Measurements from ENCODE around the gene APOL3. TPM values are rescaled to one million over a fixed set of nuclear protein-coding genes. Genes with fewer than 3 reads are reported as not detected.
"Not testable (repeated sequence)": the region's sequence is repeated elsewhere in the genome, so short reads cannot be mapped to it uniquely, and the experiment has no call there.

APOL3 gene
- total RNA-seq, 5 donors from 2014 or later (not counting 1 experiment from before 2014, with no cell fraction given) = 152 to 191 (median 167) TPM

DNA sequence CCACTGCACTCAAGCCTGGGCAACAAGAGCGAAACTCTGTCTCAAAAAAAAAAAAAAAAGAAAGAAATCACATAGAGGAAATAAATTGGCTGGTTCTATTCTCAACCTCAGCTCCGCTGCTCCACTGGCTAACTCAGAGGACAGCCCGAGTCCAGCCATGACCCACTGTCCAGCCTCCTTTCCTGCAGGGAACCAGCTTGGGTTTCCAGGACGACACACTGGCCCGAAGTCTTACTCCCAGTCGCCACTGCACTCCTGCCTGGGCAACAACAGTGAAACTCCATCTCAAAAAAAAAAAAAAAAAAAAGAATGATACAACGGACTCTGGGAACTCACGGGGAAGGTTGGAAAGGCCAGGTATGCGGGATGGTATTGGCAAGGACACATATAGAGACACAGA lies 31.5 kb downstream of the APOL3 start:
- no peak overlapping the region for H3K27ac ChIP-seq (ENCODE audit: low read length)
- no peaks in the 10 kb centered on the region for H3K9me3 ChIP-seq
- peaks cover 0 to 7% of the 10 kb centered on the region in 2 experiments for H3K27me3 ChIP-seq (replicated peaks in 1 of 2; ENCODE audit: control insufficient read depth in 2 of 2, extremely low read depth in 1 of 2, insufficient read depth in 2 of 2, low read length in 1 of 2)
- Mint-ChIP-seq H3K4me3 (no peak overlapping the region), H3K36me3 (no peaks in the 10 kb centered on the region), H3K27me3 (no peaks in the 10 kb centered on the region), H3K27ac (no peak overlapping the region), H3K9me3 (no peaks in the 10 kb centered on the region), H3K4me1 (peaks cover 12 to 22% (median 15%) of the 10 kb centered on the region in 3 donors)
- ATAC-seq (replicated peaks in 1 of 4) = no peak
- CTCF ChIA-PET = no interaction called here
- no peaks in the 10 kb centered on the region for H3K36me3 ChIP-seq (ENCODE audit: control insufficient read depth in 2 of 2, extremely low read depth in 1 of 2, insufficient read depth in 1 of 2, low read length in 1 of 2)
- POLR2A ChIA-PET = interaction anchor here in 1 of 2 donors (0.7 kb wide), 1 partner anchor 1018 kb away, joined by 8 read pairs; no protein-coding TSS in a partner anchor
- no peak overlapping the region for H3K4me3 ChIP-seq (ENCODE audit: control insufficient read depth in 1 of 2, extremely low read depth in 1 of 2, low read length in 1 of 2)
- WGBS (ENCODE audit: insufficient coverage) = 92% methylated on average over 6 of the region's 9 CpGs
- DNase-seq = no peak
- peaks cover 2 to 7% of the 10 kb centered on the region in 2 experiments for H3K4me1 ChIP-seq (ENCODE audit: control insufficient read depth in 1 of 2, extremely low read depth in 1 of 2, insufficient read depth in 2 of 2, low read length in 2 of 2)

DNA sequence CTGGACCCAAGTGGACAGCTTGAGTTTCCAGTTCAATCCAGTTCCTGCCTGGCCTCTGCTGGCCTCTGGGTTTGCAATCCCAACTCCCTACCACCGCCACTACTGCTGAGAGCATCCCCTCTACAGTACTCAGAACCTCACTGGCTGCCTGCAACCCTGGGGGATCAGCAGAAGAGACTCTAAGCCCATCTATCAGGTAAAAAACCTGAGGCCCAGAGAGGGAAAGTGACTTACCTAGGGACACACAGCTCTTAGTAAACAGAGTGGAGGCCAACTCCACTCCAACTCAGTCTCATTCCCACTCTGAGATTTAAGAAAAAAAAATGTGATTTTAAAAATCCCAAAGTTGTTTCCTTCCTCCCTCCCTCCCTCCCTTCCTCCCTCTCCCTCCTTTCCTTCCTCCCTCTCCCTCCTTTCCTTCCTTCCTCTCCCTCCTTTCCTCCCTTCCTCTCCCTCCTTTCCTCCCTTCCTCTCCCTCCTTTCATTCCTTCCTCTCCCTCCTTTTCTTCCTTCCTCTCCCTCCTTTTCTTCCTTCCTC lies 34.5 kb downstream of the APOL3 start:
- ATAC-seq (replicated peaks in 1 of 4) = no peak
- no peak overlapping the region for H3K4me3 ChIP-seq (ENCODE audit: control insufficient read depth in 1 of 2, extremely low read depth in 1 of 2, low read length in 1 of 2)
- H3K9me3 Mint-ChIP-seq = no peaks in the 10 kb centered on the region
- H3K36me3 Mint-ChIP-seq = no peaks in the 10 kb centered on the region
- no peaks in the 10 kb centered on the region for H3K36me3 ChIP-seq (ENCODE audit: control insufficient read depth in 2 of 2, extremely low read depth in 1 of 2, insufficient read depth in 1 of 2, low read length in 1 of 2)
- H3K4me1 ChIP-seq (ENCODE audit: control insufficient read depth in 1 of 2, extremely low read depth in 1 of 2, insufficient read depth in 2 of 2, low read length in 2 of 2) = peaks cover 0 to 13% of the 10 kb centered on the region in 2 experiments
- no peak overlapping the region for H3K27ac ChIP-seq (ENCODE audit: low read length)
- POLR2A ChIA-PET = no interaction called here
- H3K9me3 ChIP-seq = no peaks in the 10 kb centered on the region
- H3K27me3 Mint-ChIP-seq = no peaks in the 10 kb centered on the region
- H3K4me3 Mint-ChIP-seq = no peak overlapping the region
- CTCF ChIA-PET = no interaction called here
- no peak for DNase-seq
- peaks cover 0 to 7% of the 10 kb centered on the region in 2 experiments for H3K27me3 ChIP-seq (replicated peaks in 1 of 2; ENCODE audit: control insufficient read depth in 2 of 2, extremely low read depth in 1 of 2, insufficient read depth in 2 of 2, low read length in 1 of 2)
- H3K27ac Mint-ChIP-seq = no peak overlapping the region
- peaks cover 11 to 14% (median 12%) of the 10 kb centered on the region in 3 donors for H3K4me1 Mint-ChIP-seq
- WGBS (ENCODE audit: insufficient coverage) = no CpG with 5 or more reads among the region's 1 CpG

DNA sequence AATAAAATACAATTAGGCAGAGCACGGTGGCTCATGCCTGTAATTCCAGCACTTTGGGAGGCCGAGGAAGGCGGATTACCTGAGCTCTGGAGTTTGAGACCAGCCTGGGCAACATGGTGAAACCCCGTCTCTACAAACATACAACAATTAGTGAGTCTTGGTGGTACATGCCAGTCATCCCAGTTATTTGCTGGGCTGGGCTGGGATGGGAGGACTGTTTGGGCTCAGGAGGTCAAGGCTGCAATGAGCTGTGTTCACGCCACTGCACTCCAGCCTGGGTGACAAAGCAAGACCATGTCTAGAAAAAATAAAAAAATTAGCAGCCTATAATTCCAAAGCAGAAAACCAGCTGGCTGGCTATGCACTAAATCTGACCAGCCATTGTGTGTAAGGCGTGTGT lies 35.1 kb downstream of the APOL3 start:
- no peaks in the 10 kb centered on the region for H3K9me3 Mint-ChIP-seq
- no peak for ATAC-seq (replicated peaks in 1 of 4)
- H3K4me3 Mint-ChIP-seq = no peak overlapping the region
- no peak overlapping the region for H3K27ac ChIP-seq (ENCODE audit: low read length)
- no peak for DNase-seq
- CTCF ChIA-PET = interaction anchor here in 1 of 2 donors (1.6 kb wide), 1 partner anchor 53 kb away, joined by 4 read pairs; no protein-coding TSS in a partner anchor
- H3K27me3 ChIP-seq (replicated peaks in 1 of 2; ENCODE audit: control insufficient read depth in 2 of 2, extremely low read depth in 1 of 2, insufficient read depth in 2 of 2, low read length in 1 of 2) = peaks cover 0 to 7% of the 10 kb centered on the region in 2 experiments
- no peaks in the 10 kb centered on the region for H3K27me3 Mint-ChIP-seq
- H3K4me1 ChIP-seq (ENCODE audit: control insufficient read depth in 1 of 2, extremely low read depth in 1 of 2, insufficient read depth in 2 of 2, low read length in 2 of 2) = peaks cover 0 to 13% of the 10 kb centered on the region in 2 experiments
- no peaks in the 10 kb centered on the region for H3K36me3 Mint-ChIP-seq
- POLR2A ChIA-PET = no interaction called here
- H3K36me3 ChIP-seq (ENCODE audit: control insufficient read depth in 2 of 2, extremely low read depth in 1 of 2, insufficient read depth in 1 of 2, low read length in 1 of 2) = no peaks in the 10 kb centered on the region
- H3K9me3 ChIP-seq = no peaks in the 10 kb centered on the region
- peaks cover 11 to 14% (median 12%) of the 10 kb centered on the region in 3 donors for H3K4me1 Mint-ChIP-seq
- H3K4me3 ChIP-seq (ENCODE audit: control insufficient read depth in 1 of 2, extremely low read depth in 1 of 2, low read length in 1 of 2) = no peak overlapping the region
- WGBS (ENCODE audit: insufficient coverage) = no CpG with 5 or more reads among the region's 6 CpGs
- H3K27ac Mint-ChIP-seq = no peak overlapping the region

DNA sequence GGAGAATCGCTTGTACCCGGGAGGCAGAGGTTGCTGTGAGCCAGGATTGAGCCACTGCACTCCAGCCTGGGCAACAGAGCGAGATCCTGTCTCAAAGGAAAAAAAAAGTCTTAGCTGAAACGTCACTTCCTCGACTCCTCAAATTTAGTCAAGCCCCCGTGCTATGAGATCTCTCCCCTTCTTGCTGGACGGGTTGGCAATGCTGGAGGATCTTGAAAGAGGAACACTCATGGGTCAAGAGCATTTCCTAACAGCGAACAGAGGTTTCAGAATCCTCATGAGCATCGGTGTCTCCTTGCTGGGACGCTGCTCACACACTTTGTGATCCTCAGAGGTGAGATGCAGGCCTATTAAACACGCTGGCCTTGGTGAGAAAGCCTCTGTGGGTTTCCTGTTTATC lies 35.9 kb downstream of the APOL3 start:
- H3K36me3 Mint-ChIP-seq = no peaks in the 10 kb centered on the region
- WGBS (ENCODE audit: insufficient coverage) = 87% methylated on average over 5 of the region's 11 CpGs
- Histone ChIP-seq H3K27me3 (replicated peaks in 1 of 2; ENCODE audit: control insufficient read depth in 2 of 2, extremely low read depth in 1 of 2, insufficient read depth in 2 of 2, low read length in 1 of 2) (peaks cover 0 to 7% of the 10 kb centered on the region in 2 experiments), H3K9me3 (no peaks in the 10 kb centered on the region), H3K4me3 (ENCODE audit: control insufficient read depth in 1 of 2, extremely low read depth in 1 of 2, low read length in 1 of 2) (no peak overlapping the region), H3K4me1 (ENCODE audit: control insufficient read depth in 1 of 2, extremely low read depth in 1 of 2, insufficient read depth in 2 of 2, low read length in 2 of 2) (peaks cover 0 to 13% of the 10 kb centered on the region in 2 experiments), H3K36me3 (ENCODE audit: control insufficient read depth in 2 of 2, extremely low read depth in 1 of 2, insufficient read depth in 1 of 2, low read length in 1 of 2) (no peaks in the 10 kb centered on the region), H3K27ac (ENCODE audit: low read length) (no peak overlapping the region)
- H3K4me3 Mint-ChIP-seq = peak overlapping the region in 1 of 3 donors; percentile 20
- CTCF ChIA-PET = interaction anchor here in 1 of 2 donors (0.6 to 1.6 kb wide), 5 partner anchors 33 to 509 kb away, joined by 3 to 6 read pairs (median 3); no protein-coding TSS in a partner anchor
- no peak for DNase-seq
- no peaks in the 10 kb centered on the region for H3K9me3 Mint-ChIP-seq
- ATAC-seq (replicated peaks in 1 of 4) = no peak
- H3K4me1 Mint-ChIP-seq = peaks cover 11 to 14% (median 12%) of the 10 kb centered on the region in 3 donors
- POLR2A ChIA-PET = interaction anchor here in 1 of 2 donors (0.6 kb wide), 1 partner anchor 17 kb away, joined by 3 read pairs; no protein-coding TSS in a partner anchor
- no peak overlapping the region for H3K27ac Mint-ChIP-seq
- no peaks in the 10 kb centered on the region for H3K27me3 Mint-ChIP-seq

DNA sequence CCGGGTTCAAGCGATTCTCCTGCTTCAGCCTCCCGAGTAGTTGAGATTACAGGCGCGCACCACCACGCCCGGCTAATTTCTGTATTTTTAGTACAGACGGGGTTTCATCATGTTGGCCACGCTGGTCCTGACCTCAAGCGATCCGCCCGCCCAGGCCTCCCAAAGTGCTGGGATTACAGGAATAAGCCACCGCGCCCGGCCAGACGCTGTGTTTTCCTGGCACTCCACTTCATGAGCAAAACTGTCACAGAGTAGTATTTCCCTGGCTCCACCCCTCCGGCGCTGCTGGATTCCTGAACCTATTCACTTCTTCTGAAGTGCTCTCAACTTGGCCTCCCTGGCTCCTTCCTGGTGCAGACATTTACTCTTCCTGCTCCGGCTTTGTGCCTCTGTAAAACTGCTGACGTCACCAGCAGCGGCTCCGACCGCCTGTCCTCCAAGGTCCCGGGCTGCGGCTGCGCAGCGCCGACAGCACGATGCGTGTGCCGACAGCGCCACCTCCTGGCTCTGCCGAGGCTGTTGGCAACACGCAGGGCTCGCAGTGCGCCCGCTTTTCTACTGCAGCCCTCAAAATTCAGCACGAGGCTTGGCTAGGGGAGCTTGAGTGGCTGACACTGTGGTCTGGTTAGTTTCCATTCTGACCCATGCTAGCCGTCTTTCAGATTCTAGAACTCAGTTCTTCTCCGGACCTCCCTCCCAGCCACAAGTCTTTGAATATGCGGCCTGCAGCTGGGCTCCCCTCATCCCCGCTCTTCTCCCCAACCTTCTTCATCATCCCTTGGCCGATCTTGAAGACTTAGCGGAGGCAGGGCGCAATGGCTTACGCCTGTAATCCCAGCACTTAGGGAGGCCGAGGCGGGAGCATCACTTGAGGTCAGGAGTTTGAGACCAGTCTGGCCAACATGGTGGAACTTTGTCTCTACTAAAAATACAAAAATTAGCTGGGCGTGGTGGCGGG lies 36.6 kb downstream of the APOL3 start:
- H3K27me3 Mint-ChIP-seq = no peaks in the 10 kb centered on the region
- Histone ChIP-seq H3K9me3 (no peaks in the 10 kb centered on the region), H3K27ac (ENCODE audit: low read length) (peak overlapping the region; percentile 62), H3K36me3 (ENCODE audit: control insufficient read depth in 2 of 2, extremely low read depth in 1 of 2, insufficient read depth in 1 of 2, low read length in 1 of 2) (no peaks in the 10 kb centered on the region), H3K27me3 (replicated peaks in 1 of 2; ENCODE audit: control insufficient read depth in 2 of 2, extremely low read depth in 1 of 2, insufficient read depth in 2 of 2, low read length in 1 of 2) (peaks cover 0 to 7% of the 10 kb centered on the region in 2 experiments), H3K4me1 (ENCODE audit: control insufficient read depth in 1 of 2, extremely low read depth in 1 of 2, insufficient read depth in 2 of 2, low read length in 2 of 2) (peaks cover 0 to 13% of the 10 kb centered on the region in 2 experiments), H3K4me3 (ENCODE audit: control insufficient read depth in 1 of 2, extremely low read depth in 1 of 2, low read length in 1 of 2) (peak overlapping the region; percentile 40 to 54)
- POLR2A ChIA-PET = interaction anchor here in 1 of 2 donors (0.6 kb wide), 1 partner anchor 18 kb away, joined by 3 read pairs; no protein-coding TSS in a partner anchor
- no peaks in the 10 kb centered on the region for H3K9me3 Mint-ChIP-seq
- H3K4me1 Mint-ChIP-seq = peaks cover 11 to 14% (median 12%) of the 10 kb centered on the region in 3 donors
- 40% methylated on average over 43 of the region's 50 CpGs for WGBS (ENCODE audit: insufficient coverage)
- DNase-seq (peak; percentile 81 to 98 (median 91)), ATAC-seq (replicated peaks in 1 of 4) (peak; percentile 97 to 98 (median 98))
- peak overlapping the region; percentile 83 to 92 for H3K27ac Mint-ChIP-seq
- peak overlapping the region; percentile 68 to 78 (median 75) for H3K4me3 Mint-ChIP-seq
- CTCF ChIA-PET = interaction anchor here in 1 of 2 donors (0.6 to 1.6 kb wide), 4 partner anchors 33 to 508 kb away, joined by 3 to 4 read pairs (median 3); no protein-coding TSS in a partner anchor
- no peaks in the 10 kb centered on the region for H3K36me3 Mint-ChIP-seq

DNA sequence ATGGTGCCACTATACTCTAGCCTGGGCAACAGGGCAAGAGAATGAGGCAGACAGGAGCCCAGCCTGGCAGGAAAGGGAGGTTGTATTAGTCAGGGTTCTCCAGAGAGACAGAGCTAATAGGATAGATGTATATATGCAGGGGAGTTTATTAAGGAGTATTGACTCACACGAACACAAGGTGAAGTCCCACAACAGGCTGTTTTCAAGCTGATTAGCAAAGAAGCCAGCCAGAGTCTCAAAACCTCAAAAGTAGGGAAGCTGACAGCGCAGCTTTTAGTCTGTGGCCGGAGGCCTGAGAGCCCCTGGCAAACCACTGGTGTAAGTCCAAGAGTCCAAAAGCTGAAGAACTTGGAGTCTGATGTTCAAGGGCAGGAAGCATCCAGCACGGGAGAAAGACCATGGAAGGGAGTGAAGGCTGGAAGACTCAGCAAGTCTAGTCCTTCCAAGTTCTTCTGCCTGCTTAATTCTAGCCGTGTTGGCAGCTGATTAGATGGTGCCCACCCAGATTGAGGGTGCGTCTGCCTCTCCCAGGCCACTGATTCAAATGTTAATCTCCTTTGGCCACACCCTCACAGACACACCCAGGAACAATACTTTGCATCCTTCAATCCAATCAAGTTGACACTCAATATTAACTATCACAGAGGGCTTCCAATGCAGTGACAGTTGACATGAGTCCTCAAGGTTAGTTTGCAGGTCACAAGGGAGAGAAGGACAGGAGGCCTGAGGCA lies 39.8 kb downstream of the APOL3 start:
- CTCF ChIA-PET = not testable (repeated sequence)

More for the DNA sequence above, 39.8 kb downstream of the APOL3 start:
- H3K27ac Mint-ChIP-seq; H3K4me3 Mint-ChIP-seq; H3K36me3 Mint-ChIP-seq; POLR2A ChIA-PET; H3K36me3 ChIP-seq (ENCODE audit: control insufficient read depth in 2 of 2, extremely low read depth in 1 of 2, insufficient read depth in 1 of 2, low read length in 1 of 2); H3K27me3 Mint-ChIP-seq; H3K4me3 ChIP-seq (ENCODE audit: control insufficient read depth in 1 of 2, extremely low read depth in 1 of 2, low read length in 1 of 2); H3K27ac ChIP-seq (ENCODE audit: low read length); ATAC-seq (replicated peaks in 1 of 4); H3K9me3 Mint-ChIP-seq; DNase-seq; H3K27me3 ChIP-seq (replicated peaks in 1 of 2; ENCODE audit: control insufficient read depth in 2 of 2, extremely low read depth in 1 of 2, insufficient read depth in 2 of 2, low read length in 1 of 2); H3K9me3 ChIP-seq: not testable (repeated sequence)
- H3K4me1 Mint-ChIP-seq = peaks cover 11 to 14% (median 12%) of the 10 kb centered on the region in 3 donors
- H3K4me1 ChIP-seq (ENCODE audit: control insufficient read depth in 1 of 2, extremely low read depth in 1 of 2, insufficient read depth in 2 of 2, low read length in 2 of 2) = peaks cover 0 to 13% of the 10 kb centered on the region in 2 experiments
- WGBS (ENCODE audit: insufficient coverage) = 82% methylated on average over 3 of the region's 6 CpGs
